Mesothelial cell of epicardium (in vitro differentiated cells): ENCODE data around the gene ING1. TPM values are rescaled to one million over a fixed set of nuclear protein-coding genes. Genes with fewer than 3 reads are reported as not detected.

Experiments
- DNase-seq, 2 experiments: peaks; one replicate each; pipeline ENCODE4 v3.0.0; 2021; ENCODE audit warnings: low spot score in 2 of 2; ENCODE audit not compliant: unreplicated experiment in 2 of 2
- H3K27ac Mint-ChIP-seq: 2 replicates; pipeline ENCODE4 v1.8.0; 2021; ENCODE audit warnings: mixed read lengths
- H3K27me3 Mint-ChIP-seq: 2 replicates; pipeline ENCODE4 v1.8.0; 2021; ENCODE audit warnings: low read depth, mixed read lengths
- H3K36me3 Mint-ChIP-seq: 2 replicates; pipeline ENCODE4 v1.8.0; 2021; ENCODE audit warnings: mixed read lengths
- H3K4me1 Mint-ChIP-seq: 2 replicates; pipeline ENCODE4 v1.8.0; 2021; ENCODE audit warnings: mixed read lengths
- H3K4me3 Mint-ChIP-seq: 2 replicates; pipeline ENCODE4 v1.8.0; 2021; ENCODE audit warnings: mild to moderate bottlenecking, moderate library complexity, mixed read lengths
- H3K9me3 Mint-ChIP-seq: 2 replicates; pipeline ENCODE4 v1.8.0; 2021; ENCODE audit warnings: mixed read lengths
- total RNA-seq: library from RNA; stranded (reverse); gene quantifications from 3 replicates; pipeline ENCODE4 v1.2.1, GENCODE V29; 2021
- TF ChIP-seq, protein P1 (sequence below): fragments of 200-600 bp; sonication (generic); IDR thresholded peaks from one replicate; pipeline ENCODE4 v1.5.0; 2021; ENCODE audit warnings: antibody characterized with exemption; ENCODE audit not compliant: unreplicated experiment

Gene ING1
- total RNA-seq, 1 donor from 2014 or later: 19.1 TPM

DNA sequence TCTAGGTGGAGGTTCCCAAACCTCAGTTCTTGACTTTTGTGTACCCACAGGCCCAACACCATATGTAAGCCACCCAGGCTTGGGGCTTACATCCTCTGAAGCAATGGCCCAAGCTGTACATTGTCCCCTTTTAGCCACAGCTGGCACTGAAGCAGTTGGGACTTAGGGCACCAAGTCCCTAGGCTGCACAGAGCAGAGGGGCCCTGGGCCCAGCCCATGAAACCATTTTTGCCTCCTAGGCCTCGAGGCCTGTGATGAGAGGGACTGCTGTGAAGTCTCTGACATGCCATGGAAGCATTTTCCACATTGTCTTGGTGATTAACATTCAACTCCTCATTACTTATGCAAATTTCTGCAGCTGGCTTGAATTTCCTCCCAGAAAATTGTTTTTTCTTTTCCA is 30.2 kb downstream of the ING1 start:
- no peaks in the 10 kb centered on the region for H3K27me3 Mint-ChIP-seq
- DNase-seq: no peak
- peaks cover 32% of the 10 kb centered on the region for H3K9me3 Mint-ChIP-seq
- no peak overlapping the region for H3K4me3 Mint-ChIP-seq
- H3K4me1 Mint-ChIP-seq: peaks cover 20% of the 10 kb centered on the region
- peaks cover 8% of the 10 kb centered on the region for H3K36me3 Mint-ChIP-seq
- TF ChIP-seq, protein P1, sequence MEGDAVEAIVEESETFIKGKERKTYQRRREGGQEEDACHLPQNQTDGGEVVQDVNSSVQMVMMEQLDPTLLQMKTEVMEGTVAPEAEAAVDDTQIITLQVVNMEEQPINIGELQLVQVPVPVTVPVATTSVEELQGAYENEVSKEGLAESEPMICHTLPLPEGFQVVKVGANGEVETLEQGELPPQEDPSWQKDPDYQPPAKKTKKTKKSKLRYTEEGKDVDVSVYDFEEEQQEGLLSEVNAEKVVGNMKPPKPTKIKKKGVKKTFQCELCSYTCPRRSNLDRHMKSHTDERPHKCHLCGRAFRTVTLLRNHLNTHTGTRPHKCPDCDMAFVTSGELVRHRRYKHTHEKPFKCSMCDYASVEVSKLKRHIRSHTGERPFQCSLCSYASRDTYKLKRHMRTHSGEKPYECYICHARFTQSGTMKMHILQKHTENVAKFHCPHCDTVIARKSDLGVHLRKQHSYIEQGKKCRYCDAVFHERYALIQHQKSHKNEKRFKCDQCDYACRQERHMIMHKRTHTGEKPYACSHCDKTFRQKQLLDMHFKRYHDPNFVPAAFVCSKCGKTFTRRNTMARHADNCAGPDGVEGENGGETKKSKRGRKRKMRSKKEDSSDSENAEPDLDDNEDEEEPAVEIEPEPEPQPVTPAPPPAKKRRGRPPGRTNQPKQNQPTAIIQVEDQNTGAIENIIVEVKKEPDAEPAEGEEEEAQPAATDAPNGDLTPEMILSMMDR: no peak
- H3K27ac Mint-ChIP-seq: no peak overlapping the region

DNA sequence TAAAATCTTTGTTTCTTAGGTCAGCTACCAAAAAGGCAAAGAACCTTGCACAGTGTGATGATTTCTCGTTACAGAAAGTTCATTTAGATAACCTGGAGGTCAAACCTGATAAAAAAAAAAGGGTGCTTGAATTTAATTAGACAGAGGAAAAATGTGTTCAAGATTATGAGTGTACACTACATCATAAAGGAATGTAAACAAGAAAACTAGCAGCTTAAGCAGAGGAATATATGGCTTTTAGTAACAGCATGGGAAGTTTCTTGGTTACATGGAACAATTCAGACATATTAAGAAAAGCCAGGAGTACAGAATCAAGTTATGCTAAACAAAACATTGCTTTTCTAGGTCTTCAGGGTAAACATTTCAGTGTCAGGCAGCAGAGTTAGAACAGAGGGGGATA is 32.9 kb downstream of the ING1 start:
- no peaks in the 10 kb centered on the region for H3K27me3 Mint-ChIP-seq
- H3K4me3 Mint-ChIP-seq: no peak overlapping the region
- TF ChIP-seq, protein P1: no peak
- peaks cover 29% of the 10 kb centered on the region for H3K9me3 Mint-ChIP-seq
- H3K27ac Mint-ChIP-seq: peak overlapping the region; percentile 55
- peaks cover 18% of the 10 kb centered on the region for H3K36me3 Mint-ChIP-seq
- peaks cover 21% of the 10 kb centered on the region for H3K4me1 Mint-ChIP-seq
- no peak for DNase-seq

DNA sequence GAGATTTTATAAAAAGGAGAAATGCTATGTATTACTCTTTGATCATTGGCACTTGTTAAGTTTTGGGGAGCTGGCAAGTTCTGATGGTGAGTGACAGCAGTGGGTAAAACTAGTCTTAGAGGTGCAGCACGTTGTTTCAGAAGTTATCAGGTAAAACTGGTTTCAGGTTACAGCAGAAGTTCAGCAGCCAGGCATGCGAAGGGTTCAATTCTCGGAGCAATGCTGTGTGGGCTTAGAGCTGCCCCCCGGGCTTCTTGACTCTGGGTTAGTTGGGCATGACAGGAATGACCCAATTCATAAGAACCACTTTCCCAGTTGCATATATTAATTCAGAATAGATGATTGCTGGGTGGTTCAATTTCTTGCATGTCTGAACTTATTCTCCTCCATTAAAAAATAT is 34.8 kb downstream of the ING1 start:
- no peaks in the 10 kb centered on the region for H3K27me3 Mint-ChIP-seq
- DNase-seq: no peak
- peaks cover 22% of the 10 kb centered on the region for H3K36me3 Mint-ChIP-seq
- TF ChIP-seq, protein P1: no peak
- H3K9me3 Mint-ChIP-seq: peaks cover 23% of the 10 kb centered on the region
- H3K4me1 Mint-ChIP-seq: peaks cover 21% of the 10 kb centered on the region
- no peak overlapping the region for H3K27ac Mint-ChIP-seq
- no peak overlapping the region for H3K4me3 Mint-ChIP-seq

DNA sequence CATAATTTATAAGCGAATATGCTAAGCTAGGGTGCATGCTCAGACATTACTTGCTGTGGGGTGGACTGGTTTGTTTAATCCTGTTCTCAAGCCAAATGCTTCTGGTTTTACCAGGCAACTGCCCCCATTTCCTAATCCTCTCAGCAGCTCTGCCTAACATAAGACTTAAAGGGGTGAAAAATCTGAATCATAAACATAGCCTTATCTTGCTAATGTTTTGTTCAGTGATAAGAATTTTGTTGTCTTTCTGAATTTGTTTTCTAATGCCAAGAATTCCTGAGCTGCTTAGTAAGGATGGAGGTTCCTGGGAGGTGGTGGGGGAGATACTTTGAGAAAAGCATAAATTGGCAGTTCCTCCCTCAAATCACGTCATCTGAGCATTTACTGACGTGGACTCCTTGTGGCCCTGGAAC is 42.7 kb downstream of the ING1 start:
- Mint-ChIP-seq H3K27ac (no peak overlapping the region), H3K4me1 (peaks cover 7% of the 10 kb centered on the region), H3K27me3 (peaks cover 4% of the 10 kb centered on the region), H3K9me3 (peaks cover 6% of the 10 kb centered on the region), H3K4me3 (no peak overlapping the region), H3K36me3 (peaks cover 12% of the 10 kb centered on the region)
- no peak for DNase-seq
- TF ChIP-seq, protein P1: no peak

DNA sequence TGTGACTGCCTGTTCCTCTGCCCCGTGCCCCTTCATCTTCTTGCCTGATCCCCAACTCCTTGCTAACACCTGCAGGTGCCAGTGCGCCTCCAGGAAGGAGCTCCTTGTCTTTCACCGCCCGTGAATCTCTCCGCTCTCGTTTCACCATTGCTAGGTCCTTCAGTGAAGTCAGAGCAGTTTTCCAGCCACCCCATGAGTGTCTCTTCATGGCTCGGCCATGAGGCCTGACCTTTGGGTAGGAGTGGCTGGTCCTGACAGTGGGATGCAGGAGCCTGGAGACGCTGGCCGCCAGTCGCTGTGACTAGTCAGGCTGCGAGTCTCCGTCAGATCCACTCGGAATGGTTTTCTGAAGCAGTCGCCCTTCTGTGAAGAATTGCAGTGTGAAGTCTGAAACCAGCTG is 43.8 kb downstream of the ING1 start:
- TF ChIP-seq, protein P1: no peak
- peaks cover 7% of the 10 kb centered on the region for H3K36me3 Mint-ChIP-seq
- no peak overlapping the region for H3K27ac Mint-ChIP-seq
- peaks cover 7% of the 10 kb centered on the region for H3K4me1 Mint-ChIP-seq
- H3K9me3 Mint-ChIP-seq: no peaks in the 10 kb centered on the region
- no peak for DNase-seq
- peaks cover 4% of the 10 kb centered on the region for H3K27me3 Mint-ChIP-seq
- H3K4me3 Mint-ChIP-seq: no peak overlapping the region
